Thoracic aorta (tissue), 2 donors: ENCODE measurements around the gene RBBP5. TPM values are rescaled to one million over a fixed set of nuclear protein-coding genes. Genes with fewer than 3 reads are reported as not detected.
A peak's percentile ranks its signal among the peaks of the same experiment; 100 is the strongest.

ENCODE experiments used
- ATAC-seq: fragments of 150-250 bp; one replicate; pipeline ENCODE4 v1.8.0; 2017; ENCODE audit warnings: low read depth; ENCODE audit not compliant: insufficient number of reproducible peaks, low FRiP score
- DNase-seq: peaks from one replicate; pipeline ENCODE4 v3.0.0-alpha.2; 2020; ENCODE audit warnings: low spot score
- H3K27ac ChIP-seq, 2 donors: fragments of 200-600 bp; sonication (generic); 1 replicate in 1 of 2; 2 replicates in 1 of 2; pipeline ENCODE4 v1.5.1; 2016; ENCODE audit warnings: mild to moderate bottlenecking in 2 of 2, moderate library complexity in 2 of 2
- H3K27me3 ChIP-seq: fragments of 200-600 bp; sonication (generic); replicated peaks from 2 replicates; pipeline ENCODE4 v1.6.0; 2016; ENCODE audit warnings: mild to moderate bottlenecking; ENCODE audit not compliant: insufficient read depth
- H3K36me3 ChIP-seq: fragments of 200-600 bp; sonication (generic); one replicate; pipeline ENCODE4 v1.5.1; 2016
- H3K4me1 ChIP-seq, 2 donors: fragments of 200-600 bp; sonication (generic); 1 replicate in 1 of 2; 2 replicates in 1 of 2; pipeline versions ENCODE4 v1.5.1 to v1.6.0; 2016; ENCODE audit warnings: low read depth in 2 of 2, mild to moderate bottlenecking in 1 of 2; ENCODE audit not compliant: control insufficient read depth in 1 of 2
- H3K4me3 ChIP-seq: fragments of 200-600 bp; sonication (generic); 2 replicates; pipeline ENCODE4 v1.5.1; 2016; ENCODE audit warnings: mild to moderate bottlenecking
- H3K9me3 ChIP-seq: fragments of 200-600 bp; sonication (generic); 2 replicates; pipeline ENCODE4 v1.5.1; 2016
- CTCF ChIP-seq: fragments of 200-600 bp; sonication (generic); IDR thresholded peaks from one replicate; pipeline ENCODE4 v1.5.1; 2019; ENCODE audit warnings: antibody characterized with exemption
- total RNA-seq, 2 donors: library from RNA; depleted of rRNA; stranded (reverse); fragments of >200 nt; gene quantifications; one replicate each; pipeline versions ENCODE4 v1.1.0 to v1.2.3, GENCODE V29; 2016

RBBP5 gene
- total RNA-seq, 2 donors from 2014 or later: 9.2 to 13.5 TPM

GRCh38 chr1:205129447-205130029, 7.8 kb upstream of the RBBP5 start:
- no peak for ATAC-seq
- TF ChIP-seq CTCF: no peak

GRCh38 chr1:205128050-205128449, 6.3 kb upstream of the RBBP5 start:
- ATAC-seq (no peak), DNase-seq (no peak)
- Histone ChIP-seq H3K9me3 (no peaks in the 10 kb centered on the region), H3K4me3 (no peak overlapping the region), H3K36me3 (no peaks in the 10 kb centered on the region), H3K27me3 (no peaks in the 10 kb centered on the region), H3K4me1 (peaks cover 0 to under 1% of the 10 kb centered on the region in 2 donors), H3K27ac (no peak overlapping the region)
- no peak for TF ChIP-seq CTCF

More at GRCh38 chr1:205129447-205130029, 7.8 kb upstream of the RBBP5 start:
- no peak overlapping the region for H3K27ac ChIP-seq
- H3K27me3 ChIP-seq: no peaks in the 10 kb centered on the region
- H3K4me3 ChIP-seq: no peak overlapping the region
- no peak for DNase-seq
- no peaks in the 10 kb centered on the region for H3K4me1 ChIP-seq
- no peaks in the 10 kb centered on the region for H3K36me3 ChIP-seq
- H3K9me3 ChIP-seq: no peaks in the 10 kb centered on the region

DNA sequence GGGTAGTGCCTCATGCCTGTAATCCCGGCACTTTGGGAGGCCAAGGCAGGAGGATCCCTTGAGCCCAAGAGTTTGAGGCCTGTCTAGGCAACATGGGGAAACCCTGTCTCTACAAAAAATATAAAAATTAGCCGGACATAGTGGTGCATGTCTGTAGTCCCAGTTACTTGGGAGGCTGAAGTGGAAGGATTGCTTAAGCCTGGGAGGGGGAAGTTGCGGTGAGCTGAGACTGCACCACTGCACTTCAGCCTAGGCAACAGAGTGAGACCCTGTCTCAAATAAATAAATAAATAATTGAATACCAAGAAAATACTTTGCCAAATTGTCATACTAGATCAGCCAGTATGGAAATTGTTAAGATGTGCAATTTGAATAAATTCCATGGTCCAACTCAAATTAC, 5.9 kb upstream of the RBBP5 start:
- Histone ChIP-seq H3K9me3 (no peaks in the 10 kb centered on the region), H3K27me3 (no peaks in the 10 kb centered on the region), H3K36me3 (no peaks in the 10 kb centered on the region), H3K27ac (no peak overlapping the region), H3K4me1 (peaks cover 3 to 5% of the 10 kb centered on the region in 2 donors), H3K4me3 (no peak overlapping the region)
- no peak for TF ChIP-seq CTCF
- DNase-seq: no peak
- no peak for ATAC-seq

GRCh38 chr1:205124726-205125125, 2.9 kb upstream of the RBBP5 start:
- no peak for DNase-seq
- H3K36me3 ChIP-seq: no peaks in the 10 kb centered on the region
- TF ChIP-seq CTCF: no peak
- no peaks in the 10 kb centered on the region for H3K9me3 ChIP-seq
- peaks cover 17 to 23% of the 10 kb centered on the region in 2 donors for H3K4me1 ChIP-seq
- H3K27ac ChIP-seq: no peak overlapping the region
- no peak for ATAC-seq
- no peaks in the 10 kb centered on the region for H3K27me3 ChIP-seq
- no peak overlapping the region for H3K4me3 ChIP-seq

DNA sequence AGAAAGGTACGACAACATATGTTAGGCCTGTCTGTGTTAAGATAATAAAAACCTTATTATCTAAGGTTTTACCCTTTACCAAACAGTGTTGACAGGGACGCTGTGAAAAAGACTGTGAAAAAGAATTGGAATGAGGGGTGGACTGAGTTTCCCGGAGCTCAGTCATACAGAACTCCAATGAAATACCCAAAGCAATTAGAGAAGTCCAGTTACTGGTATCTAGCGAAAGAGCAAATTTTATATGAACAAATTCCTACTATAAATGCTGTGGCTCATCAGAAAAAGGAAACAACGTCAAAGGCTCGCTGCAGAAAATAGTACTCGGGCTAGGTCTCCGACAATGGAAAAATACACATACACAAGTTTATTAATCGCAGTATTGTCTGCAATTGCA, 708 bp upstream of the RBBP5 start:
- Histone ChIP-seq H3K27ac (peak overlapping the region; percentile 80 to 90), H3K4me1 (peaks cover 17 to 28% of the 10 kb centered on the region in 2 donors), H3K4me3 (peak overlapping the region; percentile 97), H3K27me3 (no peaks in the 10 kb centered on the region), H3K36me3 (no peaks in the 10 kb centered on the region), H3K9me3 (no peaks in the 10 kb centered on the region)
- DNase-seq (no peak), ATAC-seq (no peak)
- TF ChIP-seq CTCF: no peak
